ENCODE results near the gene FARS2. TPM values are rescaled to one million over a fixed set of nuclear protein-coding genes. Genes with fewer than 3 reads are reported as not detected.

FARS2 gene
- total RNA-seq, 3 donors from 2014 or later = 12.0 to 29.6 (median 24.3) TPM

GRCh38 chr6:5617179-5617578, 355.9 kb downstream of the FARS2 start:
- H3K27ac ChIP-seq = no peak overlapping the region
- no peaks in the 10 kb centered on the region for H3K9me3 ChIP-seq
- no peak for DNase-seq (ENCODE audit: low spot score in 2 of 2)
- no peak for TF ChIP-seq CTCF (IDR thresholded peaks at IDR 0.05)
- no peak for TF ChIP-seq POLR2AphosphoS5 (IDR thresholded peaks at IDR 0.05)
- no peak for TF ChIP-seq POLR2A (IDR thresholded peaks at IDR 0.05)
- no peak overlapping the region for H3K4me3 ChIP-seq
- no peaks in the 10 kb centered on the region for H3K27me3 ChIP-seq
- intact Hi-C loops (cut with DNase I; ENCODE audit: low total_unique reads) = no loop called here
- H3K36me3 ChIP-seq = no peaks in the 10 kb centered on the region
- no peaks in the 10 kb centered on the region for H3K4me1 ChIP-seq

- Histone ChIP-seq H3K4me3 (no peak overlapping the region), H3K4me1 (no peaks in the 10 kb centered on the region), H3K36me3 (no peaks in the 10 kb centered on the region), H3K9me3 (no peaks in the 10 kb centered on the region), H3K27ac (no peak overlapping the region), H3K27me3 (no peaks in the 10 kb centered on the region)
- no peak for TF ChIP-seq CTCF (IDR thresholded peaks at IDR 0.05)
- no peak for TF ChIP-seq POLR2AphosphoS5 (IDR thresholded peaks at IDR 0.05)
- no peak for TF ChIP-seq POLR2A (IDR thresholded peaks at IDR 0.05)
- DNase-seq (ENCODE audit: low spot score in 2 of 2) = no peak
- intact Hi-C loops (cut with DNase I; ENCODE audit: low total_unique reads) = no loop called here
These were observed 357.9 kb downstream of the FARS2 start for GRCh38 chr6:5619249-5619648.

- no peak overlapping the region for H3K27ac ChIP-seq
- no peak for TF ChIP-seq POLR2AphosphoS5 (IDR thresholded peaks at IDR 0.05)
- intact Hi-C loops (cut with DNase I; ENCODE audit: low total_unique reads) = no loop called here
- no peak overlapping the region for H3K4me3 ChIP-seq
- H3K9me3 ChIP-seq = no peaks in the 10 kb centered on the region
- no peaks in the 10 kb centered on the region for H3K36me3 ChIP-seq
- no peaks in the 10 kb centered on the region for H3K4me1 ChIP-seq
- no peak for DNase-seq (ENCODE audit: low spot score in 2 of 2)
- H3K27me3 ChIP-seq = no peaks in the 10 kb centered on the region
These were observed 361.1 kb downstream of the FARS2 start for GRCh38 chr6:5622276-5623005.

- intact Hi-C loops (cut with DNase I; ENCODE audit: low total_unique reads) = no loop called here
- H3K36me3 ChIP-seq = no peaks in the 10 kb centered on the region
- H3K27ac ChIP-seq = no peak overlapping the region
- H3K27me3 ChIP-seq = no peaks in the 10 kb centered on the region
- H3K9me3 ChIP-seq = no peaks in the 10 kb centered on the region
- no peak for TF ChIP-seq POLR2AphosphoS5 (IDR thresholded peaks at IDR 0.05)
- no peak for TF ChIP-seq CTCF (IDR thresholded peaks at IDR 0.05)
- TF ChIP-seq POLR2A (IDR thresholded peaks at IDR 0.05) = no peak
- DNase-seq (ENCODE audit: low spot score in 2 of 2) = no peak
- H3K4me3 ChIP-seq = no peak overlapping the region
- H3K4me1 ChIP-seq = no peaks in the 10 kb centered on the region
These were observed 362.5 kb downstream of the FARS2 start for GRCh38 chr6:5623769-5624168.

- TF ChIP-seq POLR2AphosphoS5 (IDR thresholded peaks at IDR 0.05) (no peak), CTCF (IDR thresholded peaks at IDR 0.05) (no peak), POLR2A (IDR thresholded peaks at IDR 0.05) (no peak)
- H3K27me3 ChIP-seq = no peaks in the 10 kb centered on the region
- no peaks in the 10 kb centered on the region for H3K9me3 ChIP-seq
- H3K27ac ChIP-seq = no peak overlapping the region
- DNase-seq (ENCODE audit: low spot score in 2 of 2) = no peak
- no peaks in the 10 kb centered on the region for H3K4me1 ChIP-seq
- intact Hi-C loops (cut with DNase I; ENCODE audit: low total_unique reads) = no loop called here
- H3K4me3 ChIP-seq = no peak overlapping the region
- no peaks in the 10 kb centered on the region for H3K36me3 ChIP-seq
These were observed 362.9 kb downstream of the FARS2 start for GRCh38 chr6:5624256-5624655.
